ENCODE data around the gene SLC43A1.
A peak's percentile ranks its signal among the peaks of the same experiment; 100 is the strongest.

The SLC43A1 gene

DNA sequence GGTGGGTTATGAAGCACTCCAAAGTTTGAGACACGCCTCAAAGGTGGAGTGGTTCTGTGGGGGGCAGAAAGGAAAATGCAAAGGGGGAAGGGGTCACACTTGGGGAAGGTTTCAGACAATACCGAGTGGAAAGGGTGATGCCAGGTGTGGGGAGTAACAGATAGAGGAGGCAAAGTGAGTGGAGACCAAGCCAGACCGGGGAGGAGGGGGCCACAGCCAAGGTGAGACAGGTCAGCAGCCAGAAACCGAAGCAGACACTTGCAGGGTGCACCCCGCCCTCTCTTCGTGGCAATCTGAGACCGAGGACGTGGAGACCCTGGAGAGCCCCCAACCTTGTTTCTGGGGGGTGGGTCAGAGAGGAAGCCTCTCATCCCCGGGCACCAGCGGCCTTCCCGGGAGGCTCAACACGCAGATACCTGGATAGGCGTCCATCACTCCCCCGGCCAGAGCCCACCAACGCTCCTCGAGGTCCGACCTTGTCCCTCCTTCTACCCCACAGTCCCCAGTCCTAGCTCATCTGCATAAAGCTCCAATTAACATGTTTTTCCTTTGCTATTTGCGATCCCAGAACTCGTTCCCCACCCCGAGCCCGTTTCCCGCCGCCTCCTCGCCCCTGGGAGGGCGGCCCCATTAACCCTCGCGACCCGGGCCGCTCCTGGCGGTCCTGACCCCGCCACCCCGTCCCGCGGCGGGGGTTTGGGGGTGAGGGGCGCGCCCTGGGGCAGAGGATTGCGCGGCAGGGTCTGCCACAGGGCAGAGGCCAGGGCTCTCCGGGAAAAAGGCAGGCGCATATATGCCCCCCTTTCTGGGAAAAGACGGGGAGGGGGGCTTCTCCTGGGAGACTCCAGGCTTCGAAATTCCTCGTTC is 33.4 kb downstream of the SLC43A1 start:
- H3K4me3 ChIP-seq (ENCODE audit: insufficient read length, low read depth): peak overlapping the region; percentile 62
- H3K9me3 ChIP-seq (ENCODE audit: insufficient read depth, low read length): no peaks in the 10 kb centered on the region
- peak overlapping the region; percentile 90 for H3K9ac ChIP-seq (ENCODE audit: insufficient read length, low read depth)
- DNase-seq (ENCODE audit: low read depth, low spot score): no peak
- peaks cover 16% of the 10 kb centered on the region for H3K4me1 ChIP-seq (ENCODE audit: insufficient read depth, insufficient read length)
- no peaks in the 10 kb centered on the region for H3K36me3 ChIP-seq (ENCODE audit: insufficient read depth, insufficient read length, low read length)
- TF ChIP-seq SUZ12 (IDR thresholded peaks at IDR 0.05; ENCODE audit: extremely low read depth, insufficient read depth, insufficient read length) (no peak), ZNF274 (IDR thresholded peaks at IDR 0.05; ENCODE audit: low read depth, low read length) (no peak), YY1 (IDR thresholded peaks at IDR 0.05; ENCODE audit: insufficient read depth, insufficient read length) (no peak)
- peaks cover 20% of the 10 kb centered on the region for H3K27me3 ChIP-seq (ENCODE audit: insufficient read depth, insufficient read length)

DNA sequence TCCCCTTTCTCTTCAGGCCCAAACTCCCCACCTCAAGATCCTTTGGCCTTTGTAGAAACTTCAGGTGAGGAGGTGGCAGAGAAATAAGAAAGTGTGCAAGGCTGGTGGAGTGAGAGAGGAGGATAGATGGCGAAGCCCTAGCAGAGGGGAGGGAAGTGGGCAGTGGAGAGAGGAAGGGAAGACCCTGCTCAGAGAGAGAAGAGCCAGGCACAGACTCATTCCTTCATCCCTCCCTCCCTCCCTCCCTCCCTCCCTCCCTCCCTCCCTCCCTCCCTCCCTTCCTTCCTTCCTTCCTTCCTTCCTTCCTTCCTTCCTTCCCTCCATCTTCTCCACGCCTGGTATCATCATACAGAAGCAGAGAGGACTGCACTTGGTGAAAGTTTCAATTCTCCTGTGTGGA is 34.2 kb downstream of the SLC43A1 start:
- Histone ChIP-seq H3K27me3 (ENCODE audit: insufficient read depth, insufficient read length) (peaks cover 20% of the 10 kb centered on the region), H3K4me1 (ENCODE audit: insufficient read depth, insufficient read length) (peaks cover 22% of the 10 kb centered on the region), H3K4me3 (ENCODE audit: insufficient read length, low read depth) (no peak overlapping the region), H3K9ac (ENCODE audit: insufficient read length, low read depth) (no peak overlapping the region), H3K36me3 (ENCODE audit: insufficient read depth, insufficient read length, low read length) (no peaks in the 10 kb centered on the region), H3K9me3 (ENCODE audit: insufficient read depth, low read length) (no peaks in the 10 kb centered on the region)
- TF ChIP-seq SUZ12 (IDR thresholded peaks at IDR 0.05; ENCODE audit: extremely low read depth, insufficient read depth, insufficient read length) (no peak), ZNF274 (IDR thresholded peaks at IDR 0.05; ENCODE audit: low read depth, low read length) (no peak), YY1 (IDR thresholded peaks at IDR 0.05; ENCODE audit: insufficient read depth, insufficient read length) (no peak)
- DNase-seq (ENCODE audit: low read depth, low spot score): no peak

DNA sequence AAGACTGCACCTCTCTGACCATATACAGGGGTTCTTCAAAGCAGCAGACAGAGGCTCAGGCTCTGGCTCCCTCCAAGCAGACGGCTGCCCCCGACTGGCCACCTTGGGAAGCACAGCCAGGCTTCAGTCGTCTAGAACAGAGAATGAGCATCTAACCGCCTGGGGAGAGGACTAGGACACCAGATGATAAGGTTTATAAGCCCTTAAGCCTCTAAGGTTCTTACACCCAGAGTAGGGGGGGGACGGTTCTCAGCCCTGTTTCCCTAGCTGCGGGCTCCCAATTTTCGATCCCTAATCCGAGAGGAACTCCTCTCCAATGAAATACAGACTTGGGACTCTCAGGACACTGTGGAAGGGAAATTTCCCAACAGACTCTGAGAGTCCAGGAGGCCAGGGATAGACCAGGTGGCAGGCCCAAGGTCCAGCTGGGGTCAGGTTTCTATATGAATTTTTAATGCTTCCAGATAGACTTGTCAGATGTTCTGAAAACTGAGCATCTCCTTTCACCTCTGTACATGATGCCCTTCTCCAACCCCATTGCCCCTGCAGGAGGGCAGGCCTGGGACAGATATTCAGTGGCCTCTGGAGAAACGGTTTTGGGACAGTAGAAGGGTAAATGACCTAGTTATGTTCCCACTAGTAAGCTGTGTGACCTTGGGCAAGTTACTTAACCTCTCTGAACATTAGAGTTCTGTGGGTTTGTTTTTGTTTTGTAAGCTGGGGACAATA is 34.9 kb downstream of the SLC43A1 start:
- Histone ChIP-seq H3K9me3 (ENCODE audit: insufficient read depth, low read length) (no peaks in the 10 kb centered on the region), H3K36me3 (ENCODE audit: insufficient read depth, insufficient read length, low read length) (no peaks in the 10 kb centered on the region), H3K4me1 (ENCODE audit: insufficient read depth, insufficient read length) (peaks cover 22% of the 10 kb centered on the region), H3K27me3 (ENCODE audit: insufficient read depth, insufficient read length) (peaks cover 20% of the 10 kb centered on the region), H3K9ac (ENCODE audit: insufficient read length, low read depth) (no peak overlapping the region), H3K4me3 (ENCODE audit: insufficient read length, low read depth) (no peak overlapping the region)
- no peak for TF ChIP-seq SUZ12 (IDR thresholded peaks at IDR 0.05; ENCODE audit: extremely low read depth, insufficient read depth, insufficient read length)
- TF ChIP-seq ZNF274 (IDR thresholded peaks at IDR 0.05; ENCODE audit: low read depth, low read length): no peak
- TF ChIP-seq YY1 (IDR thresholded peaks at IDR 0.05; ENCODE audit: insufficient read depth, insufficient read length): no peak
- peak; percentile 62 for DNase-seq (ENCODE audit: low read depth, low spot score)

DNA sequence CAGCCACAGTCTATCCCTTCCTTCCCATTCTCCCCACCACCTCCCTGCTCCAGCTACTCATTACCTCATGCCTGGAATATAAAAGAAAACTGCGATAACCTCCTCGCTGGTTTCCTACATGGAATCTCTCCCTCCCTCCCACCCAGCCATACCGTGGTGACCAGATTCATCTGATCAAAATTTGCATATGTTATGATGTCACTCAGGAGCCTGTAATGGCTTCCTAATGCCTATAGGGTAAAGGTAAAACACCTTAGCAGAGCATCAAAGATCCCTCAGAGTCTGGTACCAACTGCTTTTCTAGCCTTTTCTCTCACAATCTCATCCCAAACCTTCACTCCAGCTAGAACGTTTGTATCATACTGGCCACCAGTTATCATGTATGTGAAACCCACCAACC is 35.6 kb downstream of the SLC43A1 start:
- TF ChIP-seq ZNF274 (IDR thresholded peaks at IDR 0.05; ENCODE audit: low read depth, low read length): no peak
- TF ChIP-seq SUZ12 (IDR thresholded peaks at IDR 0.05; ENCODE audit: extremely low read depth, insufficient read depth, insufficient read length): no peak
- no peak for TF ChIP-seq YY1 (IDR thresholded peaks at IDR 0.05; ENCODE audit: insufficient read depth, insufficient read length)
- Histone ChIP-seq H3K4me1 (ENCODE audit: insufficient read depth, insufficient read length) (peaks cover 22% of the 10 kb centered on the region), H3K27me3 (ENCODE audit: insufficient read depth, insufficient read length) (peaks cover 20% of the 10 kb centered on the region)

DNA sequence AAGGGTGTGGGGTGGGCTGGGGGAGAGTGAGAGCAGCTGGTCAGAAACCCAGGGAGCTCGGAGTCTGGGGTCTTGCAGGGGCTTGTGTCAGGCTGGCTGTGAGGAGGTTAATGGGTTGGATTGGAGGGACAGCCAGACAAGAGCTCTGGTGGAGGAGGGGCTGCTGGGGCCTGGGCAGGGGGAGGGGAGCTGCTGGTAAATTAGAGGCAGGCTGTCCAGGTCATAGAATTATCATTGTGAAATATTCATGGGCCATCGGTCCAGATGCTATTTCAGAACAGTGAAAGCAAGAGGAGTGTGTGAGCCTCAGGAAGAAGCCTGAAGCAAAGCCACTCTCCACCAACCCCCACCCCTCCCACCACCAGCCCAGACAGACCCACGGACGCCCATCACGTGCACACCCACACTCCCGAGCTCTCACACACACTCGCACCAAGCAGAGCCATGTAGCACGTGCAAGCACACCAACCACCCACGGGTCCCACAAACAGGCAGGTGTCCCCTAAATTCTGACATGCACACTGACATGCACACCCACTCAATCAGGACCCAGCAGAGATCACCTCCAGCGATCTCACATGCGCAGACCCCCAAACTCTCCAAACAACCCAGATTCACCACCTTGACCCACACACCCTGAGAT is 36.4 kb downstream of the SLC43A1 start:
- peaks cover 18% of the 10 kb centered on the region for H3K27me3 ChIP-seq (ENCODE audit: insufficient read depth, insufficient read length)
- H3K9me3 ChIP-seq (ENCODE audit: insufficient read depth, low read length): no peaks in the 10 kb centered on the region
- H3K36me3 ChIP-seq (ENCODE audit: insufficient read depth, insufficient read length, low read length): no peaks in the 10 kb centered on the region
- no peak overlapping the region for H3K4me3 ChIP-seq (ENCODE audit: insufficient read length, low read depth)
- no peak for DNase-seq (ENCODE audit: low read depth, low spot score)
- no peak overlapping the region for H3K9ac ChIP-seq (ENCODE audit: insufficient read length, low read depth)
- H3K4me1 ChIP-seq (ENCODE audit: insufficient read depth, insufficient read length): peaks cover 22% of the 10 kb centered on the region
- TF ChIP-seq YY1 (IDR thresholded peaks at IDR 0.05; ENCODE audit: insufficient read depth, insufficient read length) (no peak), SUZ12 (IDR thresholded peaks at IDR 0.05; ENCODE audit: extremely low read depth, insufficient read depth, insufficient read length) (no peak), ZNF274 (IDR thresholded peaks at IDR 0.05; ENCODE audit: low read depth, low read length) (no peak)

More for the DNA sequence above, 35.6 kb downstream of the SLC43A1 start:
- Histone ChIP-seq H3K9ac (ENCODE audit: insufficient read length, low read depth) (no peak overlapping the region), H3K9me3 (ENCODE audit: insufficient read depth, low read length) (no peaks in the 10 kb centered on the region), H3K4me3 (ENCODE audit: insufficient read length, low read depth) (no peak overlapping the region), H3K36me3 (ENCODE audit: insufficient read depth, insufficient read length, low read length) (no peaks in the 10 kb centered on the region)
- no peak for DNase-seq (ENCODE audit: low read depth, low spot score)

DNA sequence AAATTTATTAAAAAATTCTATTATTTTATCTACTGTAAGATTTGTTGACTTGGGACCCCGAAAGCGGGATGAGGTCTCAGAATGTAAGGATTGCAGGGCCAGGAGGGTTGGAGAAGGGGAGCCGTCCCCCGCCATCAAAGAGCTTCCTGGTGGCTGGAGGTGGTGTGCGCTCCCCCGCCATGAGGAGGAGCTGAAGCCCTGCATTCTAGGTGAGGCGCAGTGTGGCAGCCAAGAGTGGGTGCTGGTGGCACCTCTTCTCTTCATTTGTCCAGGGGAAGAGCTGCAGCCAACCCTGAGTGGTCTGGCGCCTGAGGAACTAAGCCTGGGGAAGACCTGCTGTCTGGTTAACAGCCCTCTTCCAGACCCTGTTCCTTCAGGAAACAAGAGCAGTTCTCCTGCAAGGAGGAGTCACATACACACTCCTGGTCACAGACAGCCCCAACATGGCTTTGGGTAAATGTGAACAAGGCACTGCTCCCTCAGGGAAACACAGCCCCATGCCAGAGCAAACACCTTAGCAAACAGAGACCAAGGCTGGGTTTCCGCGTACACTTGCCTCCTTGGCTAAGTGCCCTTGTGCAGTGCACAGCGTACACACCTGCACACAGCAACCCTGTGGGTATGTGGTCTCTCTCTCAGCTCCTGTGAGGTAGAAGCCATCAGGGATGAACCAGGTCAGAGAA is 37.9 kb downstream of the SLC43A1 start:
- Histone ChIP-seq H3K9me3 (ENCODE audit: insufficient read depth, low read length) (no peaks in the 10 kb centered on the region), H3K4me3 (ENCODE audit: insufficient read length, low read depth) (no peak overlapping the region), H3K36me3 (ENCODE audit: insufficient read depth, insufficient read length, low read length) (no peaks in the 10 kb centered on the region), H3K27me3 (ENCODE audit: insufficient read depth, insufficient read length) (peaks cover 17% of the 10 kb centered on the region), H3K9ac (ENCODE audit: insufficient read length, low read depth) (no peak overlapping the region), H3K4me1 (ENCODE audit: insufficient read depth, insufficient read length) (peaks cover 25% of the 10 kb centered on the region)
- DNase-seq (ENCODE audit: low read depth, low spot score): no peak
- TF ChIP-seq YY1 (IDR thresholded peaks at IDR 0.05; ENCODE audit: insufficient read depth, insufficient read length): no peak
- no peak for TF ChIP-seq ZNF274 (IDR thresholded peaks at IDR 0.05; ENCODE audit: low read depth, low read length)
- no peak for TF ChIP-seq SUZ12 (IDR thresholded peaks at IDR 0.05; ENCODE audit: extremely low read depth, insufficient read depth, insufficient read length)

Measured in NT2/D1 (cell line).